GM12864 (cell line): ENCODE results near the gene DGKH.

Experiments used
- DNase-seq: peaks from one replicate; pipeline ENCODE4 v3.0.0-alpha.2; 2011; ENCODE audit warnings: low read depth
- H3K4me3 ChIP-seq: 2 replicates; pipeline ENCODE4 v1.5.1; 2011; ENCODE audit warnings: mild to moderate bottlenecking, low read depth, low read length, control low read depth
- CTCF ChIP-seq: IDR thresholded peaks from 2 replicates; pipeline ENCODE4 v1.5.1; 2011; ENCODE audit warnings: low read depth, mild to moderate bottlenecking, moderate library complexity, low read length, control low read depth, inconsistent platforms; ENCODE audit errors: missing control alignments

Gene DGKH

GRCh38 chr13:42100960-42101359, 52.5 kb downstream of the DGKH start:
- no peak for DNase-seq
- TF ChIP-seq CTCF = no peak

GRCh38 chr13:42101821-42102585, 53.6 kb downstream of the DGKH start:
- H3K4me3 ChIP-seq = no peak overlapping the region
- no peak for DNase-seq
- TF ChIP-seq CTCF = no peak

More at GRCh38 chr13:42100960-42101359, 52.5 kb downstream of the DGKH start:
- no peak overlapping the region for H3K4me3 ChIP-seq

- no peak for TF ChIP-seq CTCF
- H3K4me3 ChIP-seq = no peak overlapping the region
- no peak for DNase-seq
Measured at GRCh38 chr13:42102961-42103865, 54.8 kb downstream of the DGKH start.

GRCh38 chr13:42106998-42107397, 58.5 kb downstream of the DGKH start:
- no peak for DNase-seq
- H3K4me3 ChIP-seq = no peak overlapping the region
- TF ChIP-seq CTCF = no peak

- no peak overlapping the region for H3K4me3 ChIP-seq
- DNase-seq = no peak
- no peak for TF ChIP-seq CTCF
Measured at GRCh38 chr13:42107421-42107820, 59.0 kb downstream of the DGKH start.

- H3K4me3 ChIP-seq = no peak overlapping the region
- no peak for DNase-seq
- TF ChIP-seq CTCF = no peak
Measured at GRCh38 chr13:42108217-42108616, 59.8 kb downstream of the DGKH start.

GRCh38 chr13:42109957-42110356, 61.5 kb downstream of the DGKH start:
- H3K4me3 ChIP-seq = no peak overlapping the region
- no peak for DNase-seq
- no peak for TF ChIP-seq CTCF
